K562 (cell line): ENCODE measurements around the gene BTAF1.

Experiments used
- CSDE1 ChIP-seq, 2 experiments: fragments of 450-650 bp; IDR thresholded peaks; 2 replicates each; pipeline ENCODE4 v1.6.1; 2016; ENCODE audit warnings: mild to moderate bottlenecking in 1 of 2
- ELF1 ChIP-seq: fragments of 200-800 bp; sonication (Bioruptor generic); IDR thresholded peaks from 2 replicates; pipeline ENCODE4 v1.6.1; 2016; ENCODE audit warnings: missing genetic modification characterization, missing compliant biosample characterization
- PRPF4 ChIP-seq: fragments of 200-400 bp; formaldehyde crosslinking; IDR thresholded peaks from one replicate; pipeline ENCODE4 v1.6.1; 2017; ENCODE audit warnings: low read length, low read depth, mild to moderate bottlenecking; ENCODE audit not compliant: insufficient read depth, poor library complexity, severe bottlenecking
- RHOXF2B ChIP-seq: fragments of 250-450 bp; sonication (Bioruptor Pico); conservative IDR thresholded peaks from 2 replicates; pipeline ENCODE4 v1.5.1; 2021
- TF ChIP-seq, protein P1 (sequence below): fragments of 450-650 bp; conservative IDR thresholded peaks from 2 replicates; pipeline ENCODE4 v1.6.1; 2016; ENCODE audit warnings: missing genetic modification characterization, low read depth, mild to moderate bottlenecking, missing compliant biosample characterization, moderate library complexity

- no peak for TF ChIP-seq RHOXF2B (CRISPR knock-in tag)
- no peak for TF ChIP-seq PRPF4
- TF ChIP-seq, protein P1, sequence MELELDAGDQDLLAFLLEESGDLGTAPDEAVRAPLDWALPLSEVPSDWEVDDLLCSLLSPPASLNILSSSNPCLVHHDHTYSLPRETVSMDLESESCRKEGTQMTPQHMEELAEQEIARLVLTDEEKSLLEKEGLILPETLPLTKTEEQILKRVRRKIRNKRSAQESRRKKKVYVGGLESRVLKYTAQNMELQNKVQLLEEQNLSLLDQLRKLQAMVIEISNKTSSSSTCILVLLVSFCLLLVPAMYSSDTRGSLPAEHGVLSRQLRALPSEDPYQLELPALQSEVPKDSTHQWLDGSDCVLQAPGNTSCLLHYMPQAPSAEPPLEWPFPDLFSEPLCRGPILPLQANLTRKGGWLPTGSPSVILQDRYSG (tag), result no peak
- TF ChIP-seq CSDE1 (IDR thresholded peaks at IDR 0.05), result no peak
- no peak for TF ChIP-seq ELF1 (tag)
These were observed 3.9 kb upstream of the BTAF1 start for GRCh38 chr10:91919651-91920050.
